NCI-H748 (cell line): ENCODE results near the gene RS1.

Experiments
- DNase-seq: peaks from one replicate; lab custom pipeline; 2025; ENCODE audit not compliant: unreplicated experiment; lab: John Stamatoyannopoulos, UW

Gene RS1

DNA sequence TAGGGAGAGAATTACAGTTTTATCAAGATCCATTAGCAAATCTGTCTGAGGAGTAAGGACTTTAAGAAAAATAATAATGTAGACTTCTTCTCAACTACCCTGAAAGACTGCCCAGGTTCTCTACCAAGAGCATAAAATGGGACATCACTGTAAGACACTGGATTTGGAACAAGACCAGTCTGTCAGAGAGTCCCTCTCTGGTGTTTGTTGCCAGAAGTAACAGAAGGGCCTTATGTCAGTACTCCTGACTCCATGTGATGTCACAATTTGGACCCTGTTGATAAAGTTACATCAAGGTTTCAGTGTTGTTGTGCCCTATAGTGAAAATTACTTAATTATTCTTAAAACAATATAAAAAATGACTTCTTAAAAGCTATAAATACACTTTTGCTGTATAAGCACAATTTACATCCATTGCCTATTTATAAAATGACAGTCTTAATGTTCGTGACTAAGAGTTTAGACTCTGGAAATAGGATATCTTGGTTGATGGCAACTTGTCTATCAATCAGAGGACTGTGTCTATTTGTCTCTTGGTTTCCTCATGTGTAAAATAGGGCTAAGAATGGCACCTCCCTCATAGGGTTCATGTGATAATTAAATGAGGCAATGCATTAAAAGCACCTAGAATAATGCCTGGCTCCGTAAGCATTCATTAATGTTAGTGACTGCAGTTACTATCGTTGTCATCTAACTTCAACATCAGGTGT, 57.8 kb downstream of the RS1 start:
- DNase-seq, result no peak

DNA sequence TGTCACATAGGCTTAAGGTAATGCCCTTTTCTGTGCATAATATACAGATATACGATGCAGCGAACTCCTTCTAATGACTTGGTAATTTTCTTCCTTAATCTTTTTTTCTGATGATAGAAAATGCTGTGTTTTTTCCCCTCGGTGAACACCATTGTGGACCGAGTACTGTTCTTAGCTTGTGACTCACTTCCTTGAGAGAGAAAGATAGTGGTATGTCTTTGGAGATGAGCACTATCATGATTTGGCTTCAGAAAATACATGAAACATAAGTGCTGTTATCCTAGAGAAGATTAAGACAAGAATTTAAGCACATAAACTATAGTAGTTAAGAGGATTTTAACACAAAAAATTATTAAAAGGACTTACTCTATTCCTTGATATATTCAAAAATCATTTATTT, 63.9 kb downstream of the RS1 start:
- no peak for DNase-seq

DNA sequence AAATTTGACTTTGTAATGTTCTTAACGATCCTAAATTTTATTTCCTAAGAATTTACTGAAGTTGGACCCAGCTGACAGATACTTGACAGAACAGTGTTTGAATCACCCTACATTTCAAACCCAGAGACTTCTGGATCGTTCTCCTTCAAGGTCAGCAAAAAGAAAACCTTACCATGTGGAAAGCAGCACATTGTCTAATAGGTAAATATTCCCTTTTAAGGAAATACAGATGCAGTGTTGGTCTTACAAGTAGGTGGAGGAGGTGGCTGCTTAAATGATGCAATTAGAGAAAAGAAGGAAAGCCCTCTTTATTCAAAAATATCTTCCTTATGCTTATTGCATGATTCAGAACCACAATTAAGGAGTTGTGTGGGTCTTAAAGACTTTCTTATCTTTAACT, 73.5 kb downstream of the RS1 start:
- no peak for DNase-seq

DNA sequence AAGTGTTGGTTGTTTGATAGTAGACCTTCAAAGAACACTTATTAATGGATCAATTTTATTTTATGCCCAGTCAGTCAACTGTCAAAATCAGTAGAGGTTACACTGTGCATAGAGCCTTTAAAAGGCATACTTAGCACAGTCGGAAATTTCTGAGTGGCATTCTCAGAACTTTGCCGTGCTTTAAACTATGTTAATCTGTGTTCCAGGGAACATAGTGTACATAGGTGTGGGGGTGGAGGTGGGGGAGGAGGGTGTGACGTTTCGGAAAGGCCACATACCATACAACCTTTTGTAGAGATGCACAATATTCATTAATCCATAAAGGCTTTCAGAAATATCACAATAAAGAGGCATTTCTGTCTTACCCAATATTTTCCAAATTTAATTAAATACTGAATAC, 75.8 kb downstream of the RS1 start:
- DNase-seq, result no peak

DNA sequence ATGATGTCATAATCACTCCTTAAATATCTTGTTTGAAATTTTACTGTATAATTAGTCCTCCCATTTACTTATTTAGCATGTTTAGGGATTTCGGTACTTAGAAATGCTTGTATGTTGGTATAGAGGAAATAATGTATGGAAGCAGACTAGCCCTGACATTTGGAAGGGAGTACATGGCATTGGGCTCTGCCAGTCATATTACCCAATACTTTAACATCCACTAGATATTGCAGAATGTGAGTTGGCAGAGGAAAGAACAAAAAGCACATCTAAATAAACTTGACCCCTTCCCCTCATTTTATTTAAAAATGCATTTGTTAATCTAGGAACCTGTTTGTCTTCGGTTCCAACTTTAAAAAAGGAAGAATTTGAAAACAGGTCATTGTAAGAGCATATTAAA, 77.8 kb downstream of the RS1 start:
- DNase-seq, result no peak

DNA sequence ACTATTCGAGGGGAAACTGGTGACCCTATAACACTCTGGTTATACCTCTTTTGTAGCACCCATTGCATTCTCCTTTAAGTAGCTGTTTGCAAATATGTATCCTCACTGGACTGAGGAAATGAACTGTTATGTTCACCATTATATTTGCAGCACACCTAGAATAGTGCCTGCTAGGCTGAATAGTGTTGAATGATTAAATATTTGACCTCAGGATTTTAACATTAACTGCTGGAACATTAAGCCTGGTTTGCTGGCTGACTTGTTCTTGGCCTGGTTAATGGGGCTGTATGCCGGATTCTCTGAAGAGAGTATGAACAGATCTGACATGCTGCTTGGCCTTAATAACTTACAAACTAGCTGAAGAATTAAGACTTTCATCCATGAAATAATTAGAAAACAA, 80.1 kb downstream of the RS1 start:
- no peak for DNase-seq
